Hematopoietic multipotent progenitor cell (in vitro differentiated cells): ENCODE results near the gene MYRIP. TPM values are rescaled to one million over a fixed set of nuclear protein-coding genes. Genes with fewer than 3 reads are reported as not detected.
"Not testable (repeated sequence)": the region's sequence is repeated elsewhere in the genome, so short reads cannot be mapped to it uniquely, and the experiment has no call there.

ENCODE experiments used
- DNase-seq, 3 donors: peaks; one replicate each; pipeline ENCODE4 v3.0.0-alpha.2; 2011 to 2015; ENCODE audit warnings: low read depth in 2 of 3, low spot score in 2 of 3
- total RNA-seq: library from RNA; depleted of rRNA; stranded (reverse); fragments of >200 nt; gene quantifications from one replicate; pipeline ENCODE4 v1.2.3, GENCODE V29; 2012

Gene MYRIP
- total RNA-seq, 1 donor, result under 0.01 TPM

DNA sequence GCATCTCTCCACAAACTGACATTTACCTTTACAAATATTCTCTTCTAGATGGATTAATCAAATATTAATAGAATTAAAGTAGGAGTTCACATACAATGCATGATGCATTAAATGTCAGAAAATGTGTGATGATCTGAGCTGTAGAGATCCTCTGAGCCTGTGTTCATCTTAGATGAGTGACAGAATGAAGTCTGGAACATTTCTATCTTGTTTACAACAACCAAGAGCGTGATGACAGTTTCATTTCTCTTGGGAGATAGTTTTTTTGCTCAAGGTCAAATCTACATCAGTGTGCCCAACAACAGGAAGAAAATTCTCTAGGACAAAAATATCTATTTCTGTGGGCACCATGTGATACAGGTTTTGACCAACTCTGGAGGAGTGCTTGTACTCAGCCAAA, 211.9 kb downstream of the MYRIP start:
- no peak for DNase-seq

- DNase-seq, result no peak
Measured at GRCh38 chr3:40022297-40022827, 213.0 kb downstream of the MYRIP start.

DNA sequence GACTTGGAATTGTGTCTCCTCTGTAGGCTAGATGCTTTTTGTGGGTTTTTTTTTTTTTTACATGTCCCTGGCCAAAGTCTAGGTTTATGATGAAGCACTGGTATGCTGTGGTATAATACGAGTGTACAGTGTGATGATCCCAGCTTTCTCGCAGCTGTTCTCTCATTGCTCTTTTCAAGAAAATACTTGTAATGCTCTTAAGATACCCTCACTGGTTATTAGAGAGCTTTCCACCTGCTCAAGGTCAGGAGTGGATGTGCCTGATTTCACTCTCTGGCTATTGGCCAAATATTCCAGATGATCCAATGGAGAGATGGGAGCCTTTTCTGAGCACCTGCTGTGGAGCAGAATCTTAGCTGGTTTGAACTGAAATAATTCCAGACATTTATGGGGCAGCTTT, 215.1 kb downstream of the MYRIP start:
- no peak for DNase-seq

- DNase-seq, result not testable (repeated sequence)
Measured at GRCh38 chr3:40025892-40026291, 216.5 kb downstream of the MYRIP start.

- no peak for DNase-seq
Measured at GRCh38 chr3:40035177-40035576, 225.8 kb downstream of the MYRIP start.

- DNase-seq, result no peak
Measured at GRCh38 chr3:40037582-40037981, 228.2 kb downstream of the MYRIP start.

- DNase-seq, result no peak
Measured at GRCh38 chr3:40042752-40043443, 233.5 kb downstream of the MYRIP start.

- DNase-seq, result no peak
Measured at GRCh38 chr3:40043444-40043755, 234.0 kb downstream of the MYRIP start.

DNA sequence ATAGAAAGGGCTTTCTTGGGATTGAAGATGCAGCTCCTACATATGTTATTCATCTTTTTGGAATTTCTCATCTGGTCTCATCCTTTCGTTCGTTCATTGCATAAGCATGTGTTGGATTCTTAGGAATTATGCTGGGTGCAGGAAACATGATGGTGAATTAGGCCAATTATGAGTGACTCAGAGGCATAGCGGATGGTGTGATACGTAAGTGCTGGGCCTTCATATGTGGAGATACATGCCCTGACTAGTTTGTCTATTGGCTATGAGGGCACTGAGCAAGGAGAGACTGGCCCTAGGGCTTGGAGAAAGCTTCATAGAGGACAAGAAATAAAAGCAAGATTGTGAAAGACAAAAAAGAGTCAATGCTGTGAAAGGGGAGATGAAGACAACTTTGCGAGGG, 235.1 kb downstream of the MYRIP start:
- DNase-seq, result no peak

- DNase-seq, result no peak
Measured at GRCh38 chr3:40045051-40045450, 235.6 kb downstream of the MYRIP start.

GRCh38 chr3:40046149-40046548, 236.7 kb downstream of the MYRIP start:
- DNase-seq, result no peak

- no peak for DNase-seq
Measured at GRCh38 chr3:40047406-40047805, 238.0 kb downstream of the MYRIP start.

DNA sequence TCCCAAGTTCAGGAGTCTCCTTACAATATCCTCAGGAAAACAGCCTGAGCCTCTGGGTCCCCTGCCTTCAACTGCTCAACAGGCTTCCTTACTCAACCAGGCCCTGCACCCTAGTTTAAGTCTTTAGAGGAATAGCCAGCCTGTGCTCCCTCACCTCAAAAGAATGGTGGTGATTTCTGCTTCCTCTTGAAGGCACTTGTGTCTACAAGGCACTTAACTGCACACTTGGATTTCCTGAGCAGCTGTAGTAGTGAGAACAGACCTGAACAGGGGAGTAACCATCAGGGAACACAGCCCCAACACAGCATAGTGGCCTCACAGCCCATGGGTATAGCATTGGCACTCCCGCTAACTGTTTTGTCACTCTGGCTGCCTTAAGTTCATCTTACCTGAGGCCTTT, 244.3 kb downstream of the MYRIP start:
- no peak for DNase-seq

DNA sequence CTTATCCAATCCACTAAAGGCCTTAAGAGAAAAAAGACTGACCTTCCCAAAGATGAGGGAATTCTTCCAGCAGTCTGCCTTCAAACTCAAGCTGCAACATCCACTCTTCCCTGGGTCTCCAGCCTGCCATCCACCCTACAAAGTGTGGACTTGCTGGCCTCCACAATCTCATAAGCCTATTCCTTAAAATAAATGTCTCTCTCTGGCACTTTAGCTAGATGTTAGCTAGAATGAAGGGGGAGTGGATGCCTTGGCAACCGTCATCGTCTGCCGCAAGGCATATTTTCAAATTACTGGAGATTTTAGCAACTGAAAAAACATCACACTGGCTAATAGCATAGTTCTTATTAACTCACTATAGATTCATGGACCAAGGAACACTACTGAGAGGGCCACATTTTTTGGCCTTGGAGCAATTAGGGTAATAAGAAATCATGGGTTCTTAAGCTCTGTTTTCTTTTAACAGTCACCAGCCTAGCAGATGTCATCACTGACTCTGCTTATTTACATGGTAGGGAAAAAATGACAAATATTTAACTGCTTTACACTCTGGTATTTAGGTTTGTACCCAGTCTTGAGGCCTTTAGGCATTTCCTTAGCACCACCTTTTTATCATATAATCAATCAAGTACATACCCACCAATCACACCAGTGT, 245.3 kb downstream of the MYRIP start:
- DNase-seq, result no peak

- DNase-seq, result no peak
Measured at GRCh38 chr3:40055361-40055760, 246.0 kb downstream of the MYRIP start.

DNA sequence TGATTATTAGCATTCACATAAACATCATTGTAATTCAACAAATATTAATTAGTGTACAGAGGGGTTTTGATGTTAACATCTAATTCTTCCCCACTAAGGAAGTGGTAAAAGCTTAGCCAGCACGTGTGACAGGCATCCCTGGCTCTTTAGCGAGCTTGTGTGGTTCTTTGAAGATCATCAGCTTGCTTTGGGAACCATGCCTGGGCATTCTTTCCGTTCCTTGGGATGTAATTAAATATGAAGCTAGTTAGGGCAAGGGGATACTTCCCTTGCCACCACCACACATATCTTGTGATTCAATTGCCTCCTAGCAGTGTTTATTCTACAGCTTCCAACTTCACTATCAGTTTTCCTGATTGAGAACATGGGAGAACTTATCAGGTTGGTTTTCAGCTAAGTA, 246.5 kb downstream of the MYRIP start:
- DNase-seq, result no peak

DNA sequence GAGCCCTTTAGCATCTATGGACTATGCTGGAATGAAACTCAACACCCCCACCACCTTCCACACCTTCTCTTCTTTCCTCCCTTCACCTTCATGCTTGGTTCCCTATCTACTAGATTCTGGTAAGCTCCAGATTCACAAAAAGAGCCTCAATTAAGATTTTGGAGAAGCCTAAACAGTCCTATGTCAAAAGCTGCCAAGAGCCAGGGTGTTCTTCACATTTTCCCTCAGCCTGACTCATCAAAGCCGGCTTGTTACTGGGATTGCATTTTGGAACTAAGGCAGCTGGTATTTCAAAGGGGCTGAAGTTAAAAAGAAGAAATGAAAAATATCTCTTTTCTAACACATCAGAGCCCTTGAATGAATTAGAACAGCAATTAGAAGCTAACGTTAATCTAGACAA, 247.7 kb downstream of the MYRIP start:
- DNase-seq, result no peak

DNA sequence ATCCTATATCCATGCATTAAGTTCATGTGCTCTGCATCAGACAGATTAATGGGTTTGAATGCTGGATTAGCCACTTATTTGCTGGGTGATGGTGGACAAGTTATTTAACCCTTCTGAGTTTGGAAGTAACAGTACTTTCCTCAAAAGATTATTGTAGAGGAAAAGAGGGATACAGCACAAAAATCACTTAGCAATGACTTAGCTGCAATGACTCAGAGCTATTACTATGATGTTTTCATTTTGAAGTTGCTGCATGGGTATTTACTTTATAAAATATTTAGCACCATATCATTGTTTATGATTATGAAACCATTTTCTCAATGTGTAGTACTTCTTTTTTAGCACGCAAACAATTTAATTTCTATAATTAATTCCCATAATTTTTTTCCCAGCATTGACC, 248.4 kb downstream of the MYRIP start:
- no peak for DNase-seq

- no peak for DNase-seq
Measured at GRCh38 chr3:40068636-40069035, 259.2 kb downstream of the MYRIP start.

GRCh38 chr3:40070816-40071215, 261.4 kb downstream of the MYRIP start:
- DNase-seq, result no peak

GRCh38 chr3:40071683-40072238, 262.4 kb downstream of the MYRIP start:
- no peak for DNase-seq

GRCh38 chr3:40073310-40074007, 264.1 kb downstream of the MYRIP start:
- DNase-seq, result no peak
